ENCODE data around the gene ZNF263. TPM values are rescaled to one million over a fixed set of nuclear protein-coding genes. Genes with fewer than 3 reads are reported as not detected.
A peak's percentile ranks its signal among the peaks of the same experiment; 100 is the strongest.

ZNF263 gene
- total RNA-seq, 4 donors from 2014 or later, result 19.0 to 35.8 (median 27.5) TPM

GRCh38 chr16:3274490-3274889 lies 8.8 kb upstream of the ZNF263 start:
- TF ChIP-seq POLR2A (IDR thresholded peaks at IDR 0.05) (no peak), CTCF (IDR thresholded peaks at IDR 0.05) (no peak)
- no peaks in the 10 kb centered on the region for H3K27me3 ChIP-seq
- no peak overlapping the region for H3K27ac ChIP-seq
- H3K4me3 ChIP-seq, result no peak overlapping the region
- peak in 1 of 3 donors; percentile 7 for DNase-seq
- no peaks in the 10 kb centered on the region for H3K4me1 ChIP-seq
- no peaks in the 10 kb centered on the region for H3K36me3 ChIP-seq
- no peaks in the 10 kb centered on the region for H3K9me3 ChIP-seq

- Histone ChIP-seq H3K9me3 (no peaks in the 10 kb centered on the region), H3K27me3 (no peaks in the 10 kb centered on the region), H3K36me3 (no peaks in the 10 kb centered on the region), H3K27ac (no peak overlapping the region), H3K4me3 (no peak overlapping the region), H3K4me1 (no peaks in the 10 kb centered on the region)
- peak in 1 of 3 donors; percentile 2 for DNase-seq
- TF ChIP-seq CTCF (IDR thresholded peaks at IDR 0.05), result no peak
- no peak for TF ChIP-seq POLR2A (IDR thresholded peaks at IDR 0.05)
Measured at GRCh38 chr16:3274947-3275346, 8.3 kb upstream of the ZNF263 start.

- no peak for DNase-seq
- no peaks in the 10 kb centered on the region for H3K27me3 ChIP-seq
- no peaks in the 10 kb centered on the region for H3K9me3 ChIP-seq
- no peak overlapping the region for H3K27ac ChIP-seq
- H3K4me3 ChIP-seq, result no peak overlapping the region
- TF ChIP-seq CTCF (IDR thresholded peaks at IDR 0.05), result no peak
- no peak for TF ChIP-seq POLR2A (IDR thresholded peaks at IDR 0.05)
- no peaks in the 10 kb centered on the region for H3K4me1 ChIP-seq
- no peaks in the 10 kb centered on the region for H3K36me3 ChIP-seq
Measured at GRCh38 chr16:3276679-3277078, 6.6 kb upstream of the ZNF263 start.

GRCh38 chr16:3281222-3281820 lies 2.0 kb upstream of the ZNF263 start:
- H3K27ac ChIP-seq, result no peak overlapping the region
- peaks cover 0 to 13% (median 0%) of the 10 kb centered on the region in 3 donors for H3K36me3 ChIP-seq
- no peaks in the 10 kb centered on the region for H3K27me3 ChIP-seq
- DNase-seq, result no peak
- peaks cover 0 to 17% (median 9%) of the 10 kb centered on the region in 4 donors for H3K4me1 ChIP-seq
- H3K4me3 ChIP-seq, result no peak overlapping the region
- TF ChIP-seq CTCF (IDR thresholded peaks at IDR 0.05) (no peak), POLR2A (IDR thresholded peaks at IDR 0.05) (no peak)
- H3K9me3 ChIP-seq, result no peaks in the 10 kb centered on the region

GRCh38 chr16:3282103-3282729 lies 1.1 kb upstream of the ZNF263 start:
- Histone ChIP-seq H3K27me3 (no peaks in the 10 kb centered on the region), H3K9me3 (peaks cover 0 to 4% (median 0%) of the 10 kb centered on the region in 4 donors)

More at GRCh38 chr16:3282103-3282729, 1.1 kb upstream of the ZNF263 start:
- TF ChIP-seq CTCF (IDR thresholded peaks at IDR 0.05), result no peak
- H3K27ac ChIP-seq, result peak overlapping the region; percentile 96 to 99 (median 98)
- H3K4me1 ChIP-seq, result peaks cover 0 to 17% (median 9%) of the 10 kb centered on the region in 4 donors
- peaks cover 0 to 22% (median 0%) of the 10 kb centered on the region in 3 donors for H3K36me3 ChIP-seq
- H3K4me3 ChIP-seq, result peak overlapping the region; percentile 68 to 99 (median 89)
- DNase-seq, result no peak

Measured in Peyer's patch (tissue), 4 donors.